GM21825 (cell line): Measurements from ENCODE around the gene CYTIP.
"Not testable (repeated sequence)": the region's sequence is repeated elsewhere in the genome, so short reads cannot be mapped to it uniquely, and the experiment has no call there.

Experiments
- ATAC-seq: cut with Tn5 transposase; IDR thresholded peaks from one replicate; pipeline ENCODE4 v1.9.1; 2021; ENCODE audit warnings: mild to moderate bottlenecking, moderate library complexity; ENCODE audit not compliant: unreplicated experiment

CYTIP gene

GRCh38 chr2:157386247-157386646 is 57.6 kb downstream of the CYTIP start:
- ATAC-seq: no peak

GRCh38 chr2:157377861-157378260 is 66.0 kb downstream of the CYTIP start:
- no peak for ATAC-seq

- ATAC-seq: no peak
Observed at GRCh38 chr2:157376041-157376440, 67.8 kb downstream of the CYTIP start.

- no peak for ATAC-seq
Observed at GRCh38 chr2:157375384-157375783, 68.5 kb downstream of the CYTIP start.

GRCh38 chr2:157368508-157368907 is 75.4 kb downstream of the CYTIP start:
- not testable (repeated sequence) for ATAC-seq

GRCh38 chr2:157367704-157368103 is 76.2 kb downstream of the CYTIP start:
- no peak for ATAC-seq
